ENCODE results near the gene CARD11. TPM values are rescaled to one million over a fixed set of nuclear protein-coding genes. Genes with fewer than 3 reads are reported as not detected.

CARD11 gene
- total and polyA plus RNA-seq, 2 donors (not counting 1 experiment from before 2014, with no cell fraction given) = 129 to 135 TPM

GRCh38 chr7:3066506-3066905 is 22.8 kb upstream of the CARD11 start:
- peaks cover 57 to 62% of the 10 kb centered on the region in 2 donors for H3K4me1 ChIP-seq (ENCODE audit: control insufficient read depth in 2 of 2, insufficient read depth in 2 of 2, low read length in 2 of 2)
- H3K9ac ChIP-seq (ENCODE audit: low read length) = no peak overlapping the region
- ATAC-seq (ENCODE audit: low read depth) (no peak), DNase-seq (no peak)
- H2AFZ ChIP-seq (ENCODE audit: insufficient read depth, low read depth, low read length, poor library complexity, severe bottlenecking) = no peak overlapping the region
- H3K4me3 Mint-ChIP-seq = peak overlapping the region; percentile 47
- H3K79me2 ChIP-seq (ENCODE audit: control insufficient read depth, insufficient read depth, low read length) = peaks cover 5% of the 10 kb centered on the region
- no peaks in the 10 kb centered on the region for H3K27me3 ChIP-seq (replicated peaks in 1 of 4; ENCODE audit: control extremely low read depth in 1 of 4, control insufficient read depth in 3 of 4, insufficient read depth in 4 of 4, low read length in 3 of 4)
- H3K27ac ChIP-seq (ENCODE audit: low read length in 2 of 2) = peak overlapping the region in 1 of 2 donors; percentile 15
- peak overlapping the region; percentile 50 for H3K4me2 ChIP-seq (replicated peaks; ENCODE audit: low read depth, low read length, poor library complexity, severe bottlenecking)
- H3K27ac Mint-ChIP-seq = peak overlapping the region; percentile 34
- ChIA-PET CTCF (interaction anchor here (0.6 to 8.1 kb wide), 20 partner anchors 8 to 656 kb away, joined by 3 to 74 read pairs (median 3); no protein-coding TSS in a partner anchor), POLR2A (interaction anchor here (0.8 kb wide), 1 partner anchor 24 kb away, joined by 3 read pairs; no protein-coding TSS in a partner anchor)
- no peak overlapping the region for H3K4me3 ChIP-seq (ENCODE audit: control extremely low read depth in 1 of 5, extremely low read depth in 1 of 5, insufficient read depth in 1 of 5, low read depth in 2 of 5, low read length in 4 of 5)
- intact Hi-C loops (cut with micrococcal nuclease) = loop anchor here (5.0 to 10.0 kb wide), 2 partner anchors 114 to 202 kb away; no protein-coding TSS in a partner anchor
- no peaks in the 10 kb centered on the region for H4K20me1 ChIP-seq (ENCODE audit: control insufficient read depth, insufficient read depth, low read length, poor library complexity, severe bottlenecking)
- H3K4me1 Mint-ChIP-seq = peaks cover 69% of the 10 kb centered on the region
- H3K9me3 Mint-ChIP-seq (ENCODE audit: insufficient read depth) = peaks cover 7% of the 10 kb centered on the region
- no peak for TF ChIP-seq CTCF (IDR thresholded peaks at IDR 0.05)
- TF ChIP-seq EZH2 (IDR thresholded peaks at IDR 0.05; ENCODE audit: borderline replicate concordance, insufficient read depth, low read depth, low read length, poor library complexity, severe bottlenecking) = no peak
- WGBS (ENCODE audit: insufficient coverage) = 100% methylated on average over 1 of the region's 1 CpG
- no peaks in the 10 kb centered on the region for H3K27me3 Mint-ChIP-seq
- H3K36me3 ChIP-seq (replicated peaks in 1 of 2; ENCODE audit: control extremely low read depth in 1 of 2, control insufficient read depth in 1 of 2, extremely low read depth in 1 of 2, insufficient read depth in 2 of 2, low read length in 1 of 2) = no peaks in the 10 kb centered on the region
- H3K9me3 ChIP-seq (ENCODE audit: control extremely low read depth in 1 of 3, control insufficient read depth in 2 of 3, insufficient read depth in 1 of 3, low read length in 2 of 3) = peaks cover 0 to 8% (median 4%) of the 10 kb centered on the region in 3 donors

GRCh38 chr7:3065724-3066143 is 22.1 kb upstream of the CARD11 start:
- peak overlapping the region; percentile 83 for H3K27ac Mint-ChIP-seq
- Histone ChIP-seq H3K9ac (ENCODE audit: low read length) (no peak overlapping the region), H3K36me3 (replicated peaks in 1 of 2; ENCODE audit: control extremely low read depth in 1 of 2, control insufficient read depth in 1 of 2, extremely low read depth in 1 of 2, insufficient read depth in 2 of 2, low read length in 1 of 2) (no peaks in the 10 kb centered on the region), H3K27ac (ENCODE audit: low read length in 2 of 2) (peak overlapping the region in 1 of 2 donors; percentile 15), H3K9me3 (ENCODE audit: control extremely low read depth in 1 of 3, control insufficient read depth in 2 of 3, insufficient read depth in 1 of 3, low read length in 2 of 3) (peaks cover 0 to 5% (median 4%) of the 10 kb centered on the region in 3 donors), H4K20me1 (ENCODE audit: control insufficient read depth, insufficient read depth, low read length, poor library complexity, severe bottlenecking) (no peaks in the 10 kb centered on the region), H3K79me2 (ENCODE audit: control insufficient read depth, insufficient read depth, low read length) (peaks cover 5% of the 10 kb centered on the region), H2AFZ (ENCODE audit: insufficient read depth, low read depth, low read length, poor library complexity, severe bottlenecking) (peak overlapping the region; percentile 22), H3K4me2 (replicated peaks; ENCODE audit: low read depth, low read length, poor library complexity, severe bottlenecking) (peak overlapping the region; percentile 50), H3K4me3 (ENCODE audit: control extremely low read depth in 1 of 5, extremely low read depth in 1 of 5, insufficient read depth in 1 of 5, low read depth in 2 of 5, low read length in 4 of 5) (no peak overlapping the region), H3K27me3 (replicated peaks in 1 of 4; ENCODE audit: control extremely low read depth in 1 of 4, control insufficient read depth in 3 of 4, insufficient read depth in 4 of 4, low read length in 3 of 4) (no peaks in the 10 kb centered on the region), H3K4me1 (ENCODE audit: control insufficient read depth in 2 of 2, insufficient read depth in 2 of 2, low read length in 2 of 2) (peaks cover 57 to 62% of the 10 kb centered on the region in 2 donors)
- no peaks in the 10 kb centered on the region for H3K27me3 Mint-ChIP-seq
- ChIA-PET POLR2A (interaction anchor here (0.7 to 0.8 kb wide), 2 partner anchors 25 to 105 kb away, joined by 3 to 4 read pairs; no protein-coding TSS in a partner anchor), CTCF (interaction anchor here (0.7 to 8.1 kb wide), 25 partner anchors 10 to 656 kb away, joined by 3 to 74 read pairs (median 4); no protein-coding TSS in a partner anchor)
- peak overlapping the region; percentile 47 for H3K4me3 Mint-ChIP-seq
- intact Hi-C loops (cut with micrococcal nuclease) = loop anchor here (5.0 to 10.0 kb wide), 2 partner anchors 113 to 201 kb away; no protein-coding TSS in a partner anchor
- H3K9me3 Mint-ChIP-seq (ENCODE audit: insufficient read depth) = no peaks in the 10 kb centered on the region
- ATAC-seq (ENCODE audit: low read depth) = peak; percentile 39
- TF ChIP-seq CTCF (IDR thresholded peaks at IDR 0.05) (peak; percentile 74), EZH2 (IDR thresholded peaks at IDR 0.05; ENCODE audit: borderline replicate concordance, insufficient read depth, low read depth, low read length, poor library complexity, severe bottlenecking) (no peak)
- DNase-seq = peak; percentile 82
- WGBS (ENCODE audit: insufficient coverage) = 35% methylated on average over 8 of the region's 11 CpGs
- H3K4me1 Mint-ChIP-seq = peaks cover 69% of the 10 kb centered on the region
